GM12878 (cell line): ENCODE measurements around the gene HCRT. TPM values are rescaled to one million over a fixed set of nuclear protein-coding genes. Genes with fewer than 3 reads are reported as not detected.
"Not testable (repeated sequence)": the region's sequence is repeated elsewhere in the genome, so short reads cannot be mapped to it uniquely, and the experiment has no call there.

Experiments
- ATAC-seq: fragments of 200-7000 bp; cut with Tn5 transposase; 3 replicates; pipeline ENCODE4 v1.9.1; 2020; ENCODE audit warnings: mild to moderate bottlenecking, moderate library complexity
- BruUV-seq: library from RNA; stranded (reverse); fragments of 400-500 nt; replicated peaks from 2 replicates; lab custom pipeline; 2021; lab: Mats Ljungman, UMichigan
- CTCF ChIA-PET: fragments of 300-600 bp; sonication (Branson Sonifier 250); formaldehyde crosslinking; extraction: SDS; loops from one replicate; lab custom pipeline; 2021; ENCODE audit warnings: inconsistent platforms; lab: Yijun Ruan, JAX
- POLR2A ChIA-PET: fragments of 350-600 bp; formaldehyde crosslinking; extraction: SDS; loops from one replicate; lab custom pipeline; 2021; ENCODE audit warnings: inconsistent platforms; lab: Charles Lee
- RAD21 ChIA-PET: fragments of 300-600 bp; sonication (Branson Sonifier 250); formaldehyde crosslinking; loops from one replicate; lab custom pipeline; 2023; ENCODE audit warnings: antibody characterized with exemption; ENCODE audit not compliant: unreplicated experiment; lab: Charles Lee
- SMC1A ChIA-PET: fragments of 300-600 bp; sonication (Branson Sonifier 250); formaldehyde crosslinking; loops from one replicate; lab custom pipeline; 2023; ENCODE audit not compliant: unreplicated experiment, uncharacterized antibody; lab: Charles Lee
- DNase-seq: peaks from one replicate; pipeline ENCODE4 v3.0.0-alpha.2; 2011; ENCODE audit warnings: low read depth, low spot score
- FAIRE-seq: peaks from 3 replicates; lab custom pipeline; 2011; peaks lifted over from hg19 to GRCh38; lab: Jason Lieb, UNC
- H2AFZ ChIP-seq: 2 replicates; pipeline ENCODE4 v1.6.0; 2011; ENCODE audit warnings: low read depth, low read length, control low read depth; ENCODE audit not compliant: control insufficient read depth
- H3K27ac ChIP-seq: 2 replicates; pipeline ENCODE4 v1.5.1; 2011; ENCODE audit warnings: control low read depth; ENCODE audit not compliant: control insufficient read depth, insufficient read depth
- H3K27me3 ChIP-seq, 2 experiments: replicated peaks in 1 of 2; 2 replicates each; pipeline versions ENCODE4 v1.6.0 to v1.6.1; 2011; ENCODE audit warnings: low read length in 1 of 2; ENCODE audit not compliant: control insufficient read depth in 2 of 2, insufficient read depth in 2 of 2
- H3K36me3 ChIP-seq, 2 experiments: 2 replicates each; pipeline ENCODE4 v1.5.1; 2011; ENCODE audit warnings: low read length in 1 of 2; ENCODE audit not compliant: control insufficient read depth in 2 of 2, insufficient read depth in 2 of 2
- H3K4me1 ChIP-seq: 2 replicates; pipeline ENCODE4 v1.6.1; 2011; ENCODE audit warnings: mild to moderate bottlenecking, low read length, moderate library complexity, mixed read lengths; ENCODE audit not compliant: control insufficient read depth, insufficient read depth
- H3K4me2 ChIP-seq: 2 replicates; pipeline ENCODE4 v1.6.0; 2011; ENCODE audit warnings: control low read depth; ENCODE audit not compliant: control insufficient read depth, insufficient read depth
- H3K4me3 ChIP-seq: fragments of 200-600 bp; sonication (generic); 2 replicates; pipeline ENCODE4 v1.5.1; 2016
- H3K79me2 ChIP-seq: 2 replicates; pipeline ENCODE4 v1.6.0; 2011; ENCODE audit warnings: low read length; ENCODE audit not compliant: control insufficient read depth, insufficient read depth
- H3K9ac ChIP-seq: 2 replicates; pipeline ENCODE4 v1.8.0; 2011; ENCODE audit warnings: low read length, control low read depth, mixed read lengths; ENCODE audit not compliant: control insufficient read depth, insufficient read depth
- H3K9me3 ChIP-seq: replicated peaks from 3 replicates; pipeline ENCODE4 v1.5.1; 2011; ENCODE audit warnings: mild to moderate bottlenecking, low read length; ENCODE audit not compliant: control insufficient read depth, insufficient read depth
- H4K20me1 ChIP-seq: 2 replicates; pipeline ENCODE4 v1.6.0; 2011; ENCODE audit not compliant: control insufficient read depth, insufficient read depth
- CHD2 ChIP-seq: IDR thresholded peaks from 2 replicates; pipeline ENCODE4 v1.6.1; 2011; ENCODE audit warnings: low read depth, low read length, improper control_type of control experiment, borderline replicate concordance
- MEF2A ChIP-seq: IDR thresholded peaks from 2 replicates; pipeline ENCODE4 v1.6.1; 2011; ENCODE audit warnings: low read depth, mild to moderate bottlenecking, low read length, moderate library complexity; ENCODE audit not compliant: insufficient read depth
- RAD21 ChIP-seq: IDR thresholded peaks from 2 replicates; pipeline ENCODE4 v1.6.1; 2011; ENCODE audit warnings: mild to moderate bottlenecking, low read depth, low read length, moderate library complexity; ENCODE audit not compliant: insufficient read depth
- RB1 ChIP-seq: fragments of 450-650 bp; formaldehyde crosslinking; IDR thresholded peaks from 2 replicates; pipeline ENCODE4 v1.6.1; 2017; ENCODE audit warnings: mild to moderate bottlenecking, borderline replicate concordance
- SMC3 ChIP-seq: IDR thresholded peaks from 2 replicates; pipeline ENCODE4 v1.6.1; 2011; ENCODE audit warnings: low read length, improper control_type of control experiment, borderline replicate concordance
- SREBF1 ChIP-seq: IDR thresholded peaks from 2 replicates; pipeline ENCODE4 v1.6.1; 2012; ENCODE audit warnings: mild to moderate bottlenecking, low read length
- SRF ChIP-seq, 2 experiments: IDR thresholded peaks; 2 replicates each; pipeline ENCODE4 v1.6.1; 2011; ENCODE audit warnings: low read depth in 2 of 2, low read length in 2 of 2, mild to moderate bottlenecking in 1 of 2, moderate library complexity in 1 of 2
- WGBS: methylation state at CpG from one replicate; pipeline ENCODE4 v1.1.6; 2016; ENCODE audit warnings: low lambda C conversion rate; ENCODE audit not compliant: insufficient replicate concordance, insufficient coverage; ENCODE audit errors: missing lambda C conversion rate; 5-methylcytosine and 5-hydroxymethylcytosine counted together
- in situ Hi-C: fragments of 300-500 bp; cut with MboI; formaldehyde crosslinking; loops from 9 replicates; pipeline ENCODE4 v1.14.3; 2018; ENCODE audit warnings: mixed read lengths
- intact Hi-C: fragments of 100-400 bp; cut with micrococcal nuclease; formaldehyde crosslinking; loops from one replicate; pipeline ENCODE4 v1.14.2; 2022; ENCODE audit not compliant: unreplicated experiment
- polyA plus RNA-seq, 11 experiments: library from polyadenylated mRNA; depleted of rRNA in 4 of 11; unstranded in 6 of 11; stranded (reverse) in 5 of 11; fragments of >200 nt; fragmentation: Nextera tagmentation in 4 of 11; fragmentation: Illumina TruSeq in 1 of 11; extraction: Ambion mirVana in 4 of 11; extraction: Trizol in 1 of 11; gene quantifications; 1 replicate in 1 of 11; 2 replicates in 10 of 11; pipeline versions ENCODE4 v1.2.1 to v1.2.3, GENCODE V29; 2011 to 2016; ENCODE audit warnings: inconsistent platforms in 2 of 11, missing spikeins in 2 of 11, low read depth in 1 of 11
- total RNA-seq, 4 experiments: library from RNA; depleted of rRNA in 3 of 4; stranded (reverse); fragments of >200 nt in 3 of 4; fragmentation: Illumina TruSeq in 1 of 4; extraction: Trizol in 1 of 4; gene quantifications; 2 replicates each; pipeline versions ENCODE4 v1.2.1 to v1.2.3, GENCODE V29; 2013 to 2021
- TF ChIP-seq, protein P1 (sequence below): fragments of 450-650 bp; IDR thresholded peaks from 2 replicates; pipeline ENCODE4 v1.6.1; 2016; ENCODE audit warnings: mild to moderate bottlenecking
- TF ChIP-seq, protein P2 (sequence below): fragments of 450-650 bp; IDR thresholded peaks from 2 replicates; pipeline ENCODE4 v1.6.1; 2017; ENCODE audit warnings: low read depth, mild to moderate bottlenecking, moderate library complexity
- TF ChIP-seq, protein P3 (sequence below): fragments of 150-350 bp; IDR thresholded peaks from 2 replicates; pipeline ENCODE4 v1.6.1; 2014; ENCODE audit warnings: mild to moderate bottlenecking, low read depth, low read length
- TF ChIP-seq, protein P4 (sequence below): IDR thresholded peaks from 2 replicates; pipeline ENCODE4 v1.6.1; 2011; ENCODE audit warnings: mild to moderate bottlenecking, low read depth, low read length, moderate library complexity; ENCODE audit not compliant: insufficient replicate concordance

HCRT gene
- total and polyA plus RNA-seq, 10 of the 15 experiments (the other 5 are each of a cell fraction or from before 2014, with no cell fraction given), result 0.41 TPM; not detected in 9

DNA sequence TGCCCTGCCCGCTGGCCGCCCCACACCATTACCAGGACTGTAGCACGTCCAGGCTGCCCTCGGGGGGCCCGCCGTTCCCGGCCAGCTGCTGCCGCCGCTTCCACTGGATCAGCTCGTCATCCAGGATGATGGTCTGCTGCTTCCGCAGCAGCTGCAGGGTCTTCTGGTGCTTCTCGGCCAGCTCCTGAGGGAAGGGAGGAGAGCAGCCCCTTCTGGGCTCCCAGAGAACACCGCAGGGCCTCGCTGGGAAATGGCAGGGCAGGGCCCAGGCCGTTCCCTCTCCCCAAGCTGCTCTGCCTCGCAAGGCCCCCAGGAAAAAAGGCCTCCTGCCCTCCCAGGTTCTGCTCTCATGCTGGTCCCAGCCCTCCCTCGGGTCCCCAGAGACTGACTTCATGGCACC lies 34.0 kb upstream of the HCRT start:
- H3K27ac ChIP-seq, in situ Hi-C loops, DNase-seq, CTCF ChIA-PET, H3K79me2 ChIP-seq, intact Hi-C loops, BruUV-seq, POLR2A ChIA-PET, H3K4me3 ChIP-seq, H3K4me1 ChIP-seq, H3K9ac ChIP-seq, FAIRE-seq, H3K4me2 ChIP-seq, H2AFZ ChIP-seq, RAD21 ChIA-PET, SMC1A ChIA-PET, H3K27me3 ChIP-seq, ATAC-seq, H4K20me1 ChIP-seq, H3K9me3 ChIP-seq: not testable (repeated sequence)
- peaks cover 9 to 24% of the 10 kb centered on the region in 2 experiments for H3K36me3 ChIP-seq
- 100% methylated on average over 2 of the region's 17 CpGs for WGBS

DNA sequence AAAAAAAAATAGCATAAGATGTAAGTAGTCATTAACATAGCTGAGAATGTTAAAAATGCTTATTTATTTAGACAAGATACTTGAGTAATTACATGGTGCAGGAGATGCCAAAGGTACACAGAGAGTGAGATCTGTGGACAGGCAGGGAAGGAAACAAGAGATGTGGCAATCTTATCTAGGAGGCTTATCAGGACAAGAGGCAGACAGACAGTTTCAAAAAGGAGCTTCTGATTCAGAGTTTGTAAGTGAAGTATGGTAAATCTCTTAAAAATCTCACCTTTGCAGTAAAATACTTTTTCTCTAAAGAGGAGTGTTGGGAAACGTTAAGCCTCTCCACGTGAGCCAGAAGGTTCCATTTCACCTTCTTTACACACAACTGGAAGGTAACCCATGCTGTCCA lies 28.9 kb upstream of the HCRT start:
- ChIA-PET RAD21 (no interaction called here), POLR2A (interaction anchor here (0.6 to 1.5 kb wide), 3 partner anchors 8 to 75 kb away, joined by 3 to 5 read pairs (median 3); no protein-coding TSS in a partner anchor), SMC1A (interaction anchor here (0.5 kb wide), 1 partner anchor 320 kb away, joined by 3 read pairs; no protein-coding TSS in a partner anchor), CTCF (interaction anchor here (0.6 to 2.1 kb wide), 3 partner anchors 8 to 189 kb away, joined by 3 to 11 read pairs (median 3); no protein-coding TSS in a partner anchor)
- no peak overlapping the region for H3K9ac ChIP-seq
- no peak overlapping the region for H3K27ac ChIP-seq
- no peak overlapping the region for H2AFZ ChIP-seq
- no peak for ATAC-seq
- no peaks in the 10 kb centered on the region for H3K9me3 ChIP-seq
- BruUV-seq, result no TSS peak
- H3K79me2 ChIP-seq, result no peaks in the 10 kb centered on the region
- FAIRE-seq, result no peak
- peaks cover 6 to 27% of the 10 kb centered on the region in 2 experiments; a peak in 3 of 4 replicates for H3K36me3 ChIP-seq
- in situ Hi-C loops (no loop called here), intact Hi-C loops (no loop called here)
- no peaks in the 10 kb centered on the region for H3K4me1 ChIP-seq
- no peak for DNase-seq
- H3K27me3 ChIP-seq, result no peaks in the 10 kb centered on the region
- H3K4me3 ChIP-seq, result no peak overlapping the region
- no peaks in the 10 kb centered on the region for H4K20me1 ChIP-seq
- WGBS, result 94% methylated on average over 2 of the region's 2 CpGs
- no peak overlapping the region for H3K4me2 ChIP-seq
- TF ChIP-seq RAD21 (no peak), CHD2 (no peak), SREBF1 (no peak), SRF (IDR thresholded peaks at IDR 0.05; ENCODE audit: low read depth in 2 of 2, low read length in 2 of 2) (no peak), MEF2A (no peak), SMC3 (no peak), RB1 (no peak)
- TF ChIP-seq, protein P1, sequence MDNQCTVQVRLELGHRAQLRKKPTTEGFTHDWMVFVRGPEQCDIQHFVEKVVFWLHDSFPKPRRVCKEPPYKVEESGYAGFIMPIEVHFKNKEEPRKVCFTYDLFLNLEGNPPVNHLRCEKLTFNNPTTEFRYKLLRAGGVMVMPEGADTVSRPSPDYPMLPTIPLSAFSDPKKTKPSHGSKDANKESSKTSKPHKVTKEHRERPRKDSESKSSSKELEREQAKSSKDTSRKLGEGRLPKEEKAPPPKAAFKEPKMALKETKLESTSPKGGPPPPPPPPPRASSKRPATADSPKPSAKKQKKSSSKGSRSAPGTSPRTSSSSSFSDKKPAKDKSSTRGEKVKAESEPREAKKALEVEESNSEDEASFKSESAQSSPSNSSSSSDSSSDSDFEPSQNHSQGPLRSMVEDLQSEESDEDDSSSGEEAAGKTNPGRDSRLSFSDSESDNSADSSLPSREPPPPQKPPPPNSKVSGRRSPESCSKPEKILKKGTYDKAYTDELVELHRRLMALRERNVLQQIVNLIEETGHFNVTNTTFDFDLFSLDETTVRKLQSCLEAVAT, result no peak
- TF ChIP-seq, protein P2, sequence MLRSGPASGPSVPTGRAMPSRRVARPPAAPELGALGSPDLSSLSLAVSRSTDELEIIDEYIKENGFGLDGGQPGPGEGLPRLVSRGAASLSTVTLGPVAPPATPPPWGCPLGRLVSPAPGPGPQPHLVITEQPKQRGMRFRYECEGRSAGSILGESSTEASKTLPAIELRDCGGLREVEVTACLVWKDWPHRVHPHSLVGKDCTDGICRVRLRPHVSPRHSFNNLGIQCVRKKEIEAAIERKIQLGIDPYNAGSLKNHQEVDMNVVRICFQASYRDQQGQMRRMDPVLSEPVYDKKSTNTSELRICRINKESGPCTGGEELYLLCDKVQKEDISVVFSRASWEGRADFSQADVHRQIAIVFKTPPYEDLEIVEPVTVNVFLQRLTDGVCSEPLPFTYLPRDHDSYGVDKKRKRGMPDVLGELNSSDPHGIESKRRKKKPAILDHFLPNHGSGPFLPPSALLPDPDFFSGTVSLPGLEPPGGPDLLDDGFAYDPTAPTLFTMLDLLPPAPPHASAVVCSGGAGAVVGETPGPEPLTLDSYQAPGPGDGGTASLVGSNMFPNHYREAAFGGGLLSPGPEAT, result no peak
- TF ChIP-seq, protein P3, sequence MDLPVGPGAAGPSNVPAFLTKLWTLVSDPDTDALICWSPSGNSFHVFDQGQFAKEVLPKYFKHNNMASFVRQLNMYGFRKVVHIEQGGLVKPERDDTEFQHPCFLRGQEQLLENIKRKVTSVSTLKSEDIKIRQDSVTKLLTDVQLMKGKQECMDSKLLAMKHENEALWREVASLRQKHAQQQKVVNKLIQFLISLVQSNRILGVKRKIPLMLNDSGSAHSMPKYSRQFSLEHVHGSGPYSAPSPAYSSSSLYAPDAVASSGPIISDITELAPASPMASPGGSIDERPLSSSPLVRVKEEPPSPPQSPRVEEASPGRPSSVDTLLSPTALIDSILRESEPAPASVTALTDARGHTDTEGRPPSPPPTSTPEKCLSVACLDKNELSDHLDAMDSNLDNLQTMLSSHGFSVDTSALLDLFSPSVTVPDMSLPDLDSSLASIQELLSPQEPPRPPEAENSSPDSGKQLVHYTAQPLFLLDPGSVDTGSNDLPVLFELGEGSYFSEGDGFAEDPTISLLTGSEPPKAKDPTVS, result no peak
- TF ChIP-seq, protein P4, sequence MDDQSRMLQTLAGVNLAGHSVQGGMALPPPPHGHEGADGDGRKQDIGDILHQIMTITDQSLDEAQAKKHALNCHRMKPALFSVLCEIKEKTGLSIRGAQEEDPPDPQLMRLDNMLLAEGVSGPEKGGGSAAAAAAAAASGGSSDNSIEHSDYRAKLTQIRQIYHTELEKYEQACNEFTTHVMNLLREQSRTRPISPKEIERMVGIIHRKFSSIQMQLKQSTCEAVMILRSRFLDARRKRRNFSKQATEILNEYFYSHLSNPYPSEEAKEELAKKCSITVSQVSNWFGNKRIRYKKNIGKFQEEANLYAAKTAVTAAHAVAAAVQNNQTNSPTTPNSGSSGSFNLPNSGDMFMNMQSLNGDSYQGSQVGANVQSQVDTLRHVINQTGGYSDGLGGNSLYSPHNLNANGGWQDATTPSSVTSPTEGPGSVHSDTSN, result no peak
